ENCODE measurements around the gene ASCL1.

Gene ASCL1

DNA sequence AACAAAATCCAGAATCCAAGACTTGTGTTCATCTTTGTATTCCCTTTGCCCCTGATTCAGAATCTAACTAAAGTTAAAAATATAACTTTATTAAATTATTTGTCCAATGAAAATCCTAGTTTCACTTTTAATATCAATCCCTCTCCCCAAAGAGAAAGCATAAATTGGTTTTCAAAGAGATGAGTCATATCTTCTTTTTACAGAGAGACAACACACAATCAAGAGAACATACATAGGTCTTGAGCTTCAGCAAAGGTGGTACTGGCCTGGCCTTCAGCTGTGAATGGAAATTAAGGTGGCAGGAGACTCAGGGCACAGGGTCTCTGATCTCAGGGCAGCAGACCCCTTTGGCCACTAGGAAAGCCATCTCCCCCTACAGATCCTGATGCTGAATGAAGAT, 4.3 kb upstream of the ASCL1 start:
- no peak overlapping the region for H3K4me3 ChIP-seq (ENCODE audit: low read depth in 1 of 2, low read length in 1 of 2)
- peaks cover 99% of the 10 kb centered on the region for H3K27me3 ChIP-seq
- no peak overlapping the region for H3K27ac ChIP-seq
- H3K4me1 ChIP-seq (ENCODE audit: control insufficient read depth in 1 of 2, insufficient read depth in 1 of 2, low read depth in 1 of 2, low read length in 1 of 2), result no peaks in the 10 kb centered on the region
- no peaks in the 10 kb centered on the region for H3K36me3 ChIP-seq
- H3K9me3 ChIP-seq, result no peaks in the 10 kb centered on the region
- TF ChIP-seq, protein P1, sequence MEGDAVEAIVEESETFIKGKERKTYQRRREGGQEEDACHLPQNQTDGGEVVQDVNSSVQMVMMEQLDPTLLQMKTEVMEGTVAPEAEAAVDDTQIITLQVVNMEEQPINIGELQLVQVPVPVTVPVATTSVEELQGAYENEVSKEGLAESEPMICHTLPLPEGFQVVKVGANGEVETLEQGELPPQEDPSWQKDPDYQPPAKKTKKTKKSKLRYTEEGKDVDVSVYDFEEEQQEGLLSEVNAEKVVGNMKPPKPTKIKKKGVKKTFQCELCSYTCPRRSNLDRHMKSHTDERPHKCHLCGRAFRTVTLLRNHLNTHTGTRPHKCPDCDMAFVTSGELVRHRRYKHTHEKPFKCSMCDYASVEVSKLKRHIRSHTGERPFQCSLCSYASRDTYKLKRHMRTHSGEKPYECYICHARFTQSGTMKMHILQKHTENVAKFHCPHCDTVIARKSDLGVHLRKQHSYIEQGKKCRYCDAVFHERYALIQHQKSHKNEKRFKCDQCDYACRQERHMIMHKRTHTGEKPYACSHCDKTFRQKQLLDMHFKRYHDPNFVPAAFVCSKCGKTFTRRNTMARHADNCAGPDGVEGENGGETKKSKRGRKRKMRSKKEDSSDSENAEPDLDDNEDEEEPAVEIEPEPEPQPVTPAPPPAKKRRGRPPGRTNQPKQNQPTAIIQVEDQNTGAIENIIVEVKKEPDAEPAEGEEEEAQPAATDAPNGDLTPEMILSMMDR (IDR thresholded peaks at IDR 0.05), result no peak

DNA sequence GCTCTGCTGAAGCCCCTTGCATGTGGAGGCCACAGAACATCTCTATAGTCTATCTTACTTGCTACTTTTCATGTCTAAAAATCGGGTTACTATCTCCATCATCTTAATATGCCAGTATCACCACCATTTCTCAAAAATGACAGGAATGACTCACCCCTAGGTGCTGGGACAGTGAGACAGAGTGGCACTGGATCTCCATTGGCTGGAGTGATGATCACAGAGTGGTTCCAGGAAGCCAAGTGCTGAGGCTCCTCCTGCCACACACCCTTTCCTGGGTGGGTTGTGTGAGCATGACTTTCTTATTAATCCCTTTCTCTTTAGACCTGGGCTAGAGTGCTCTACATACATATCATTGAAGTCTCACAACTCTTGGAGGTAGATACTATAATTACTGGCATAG, 3.3 kb upstream of the ASCL1 start:
- Histone ChIP-seq H3K27ac (no peak overlapping the region), H3K4me1 (ENCODE audit: control insufficient read depth in 1 of 2, insufficient read depth in 1 of 2, low read depth in 1 of 2, low read length in 1 of 2) (no peaks in the 10 kb centered on the region), H3K9me3 (no peaks in the 10 kb centered on the region), H3K4me3 (ENCODE audit: low read depth in 1 of 2, low read length in 1 of 2) (no peak overlapping the region), H3K27me3 (peaks cover 100% of the 10 kb centered on the region), H3K36me3 (no peaks in the 10 kb centered on the region)
- TF ChIP-seq, protein P1 (IDR thresholded peaks at IDR 0.05), result no peak

DNA sequence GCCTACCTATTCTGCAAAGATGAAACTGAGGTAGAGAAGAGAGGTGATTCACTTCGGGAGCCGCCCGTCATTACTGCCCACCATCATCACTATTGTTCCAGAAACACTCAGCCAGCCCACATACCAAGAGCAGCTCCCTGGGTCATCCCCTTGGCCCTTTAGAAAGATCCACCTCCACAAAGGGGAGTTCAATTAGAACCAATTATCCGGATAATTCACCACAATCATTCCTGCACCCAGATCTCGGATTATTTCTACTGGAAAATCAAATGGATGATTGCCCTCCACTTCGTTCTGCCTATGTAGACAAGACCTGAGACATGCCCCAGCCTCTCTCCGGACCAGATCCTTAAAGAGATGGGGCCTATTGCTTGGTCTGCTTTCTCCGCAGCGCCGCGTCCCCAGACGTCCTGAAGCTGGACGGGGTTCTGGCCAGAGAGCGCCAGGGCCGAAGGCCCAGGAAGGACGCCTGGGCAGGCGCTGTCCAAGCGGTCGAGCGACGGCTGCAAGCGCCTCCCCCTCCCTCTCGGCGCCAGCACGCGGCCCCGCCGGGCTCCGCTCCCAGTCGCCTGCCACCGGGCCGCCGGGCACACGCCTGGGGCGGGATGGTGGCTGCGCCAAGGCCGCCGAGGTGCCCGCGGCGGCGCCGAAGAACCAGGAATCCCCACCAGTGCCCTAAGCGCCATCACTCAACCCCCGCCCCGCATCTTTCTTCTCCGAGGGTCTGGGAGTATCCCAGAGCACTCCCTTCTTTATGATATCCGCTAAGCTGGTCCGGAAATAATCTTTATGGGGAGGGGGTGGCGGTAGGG, 1.3 kb upstream of the ASCL1 start:
- TF ChIP-seq, protein P1 (IDR thresholded peaks at IDR 0.05), result no peak
- Histone ChIP-seq H3K36me3 (no peaks in the 10 kb centered on the region), H3K27me3 (peaks cover 100% of the 10 kb centered on the region), H3K27ac (no peak overlapping the region), H3K9me3 (no peaks in the 10 kb centered on the region), H3K4me3 (ENCODE audit: low read depth in 1 of 2, low read length in 1 of 2) (no peak overlapping the region), H3K4me1 (ENCODE audit: control insufficient read depth in 1 of 2, insufficient read depth in 1 of 2, low read depth in 1 of 2, low read length in 1 of 2) (no peaks in the 10 kb centered on the region)

DNA sequence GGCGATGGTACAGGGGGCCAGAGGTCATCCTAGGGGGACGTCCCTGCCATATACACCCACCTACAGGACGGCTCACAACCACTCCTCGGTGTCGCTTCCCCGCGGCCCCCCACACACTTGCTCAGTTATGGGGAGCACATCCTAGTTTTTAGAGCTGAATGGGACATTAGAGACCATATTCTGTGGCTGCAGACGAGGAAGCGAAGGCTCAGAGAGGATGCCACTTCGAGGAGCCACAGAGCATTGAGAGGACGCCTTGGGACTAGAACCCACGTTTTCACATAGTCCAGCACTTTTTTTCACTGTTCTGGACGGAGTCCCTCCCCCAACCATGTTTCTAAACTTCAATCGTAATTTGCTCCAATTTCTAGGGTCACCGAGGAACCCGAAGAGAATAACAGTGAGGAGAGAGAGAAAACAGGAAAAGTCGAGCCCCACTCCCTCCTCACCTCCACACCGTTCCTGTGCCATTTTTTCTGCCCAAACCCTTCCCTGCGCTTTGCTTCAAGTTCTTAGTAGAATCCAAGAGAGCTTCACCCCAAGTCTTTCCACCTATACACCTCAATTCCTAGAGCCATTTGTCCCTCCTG, 641 bp upstream of the ASCL1 start:
- H3K4me1 ChIP-seq (ENCODE audit: control insufficient read depth in 1 of 2, insufficient read depth in 1 of 2, low read depth in 1 of 2, low read length in 1 of 2), result no peaks in the 10 kb centered on the region
- H3K27me3 ChIP-seq, result peaks cover 100% of the 10 kb centered on the region
- TF ChIP-seq, protein P1 (IDR thresholded peaks at IDR 0.05), result no peak
- no peak overlapping the region for H3K27ac ChIP-seq
- H3K4me3 ChIP-seq (ENCODE audit: low read depth in 1 of 2, low read length in 1 of 2), result no peak overlapping the region
- H3K36me3 ChIP-seq, result no peaks in the 10 kb centered on the region
- no peaks in the 10 kb centered on the region for H3K9me3 ChIP-seq

DNA sequence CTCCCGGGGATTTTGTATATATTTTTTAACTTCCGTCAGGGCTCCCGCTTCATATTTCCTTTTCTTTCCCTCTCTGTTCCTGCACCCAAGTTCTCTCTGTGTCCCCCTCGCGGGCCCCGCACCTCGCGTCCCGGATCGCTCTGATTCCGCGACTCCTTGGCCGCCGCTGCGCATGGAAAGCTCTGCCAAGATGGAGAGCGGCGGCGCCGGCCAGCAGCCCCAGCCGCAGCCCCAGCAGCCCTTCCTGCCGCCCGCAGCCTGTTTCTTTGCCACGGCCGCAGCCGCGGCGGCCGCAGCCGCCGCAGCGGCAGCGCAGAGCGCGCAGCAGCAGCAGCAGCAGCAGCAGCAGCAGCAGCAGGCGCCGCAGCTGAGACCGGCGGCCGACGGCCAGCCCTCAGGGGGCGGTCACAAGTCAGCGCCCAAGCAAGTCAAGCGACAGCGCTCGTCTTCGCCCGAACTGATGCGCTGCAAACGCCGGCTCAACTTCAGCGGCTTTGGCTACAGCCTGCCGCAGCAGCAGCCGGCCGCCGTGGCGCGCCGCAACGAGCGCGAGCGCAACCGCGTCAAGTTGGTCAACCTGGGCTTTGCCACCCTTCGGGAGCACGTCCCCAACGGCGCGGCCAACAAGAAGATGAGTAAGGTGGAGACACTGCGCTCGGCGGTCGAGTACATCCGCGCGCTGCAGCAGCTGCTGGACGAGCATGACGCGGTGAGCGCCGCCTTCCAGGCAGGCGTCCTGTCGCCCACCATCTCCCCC, 777 bp downstream of the ASCL1 start:
- Histone ChIP-seq H3K4me1 (ENCODE audit: control insufficient read depth in 1 of 2, insufficient read depth in 1 of 2, low read depth in 1 of 2, low read length in 1 of 2) (no peaks in the 10 kb centered on the region), H3K27ac (no peak overlapping the region), H3K9me3 (no peaks in the 10 kb centered on the region), H3K27me3 (peaks cover 100% of the 10 kb centered on the region), H3K36me3 (no peaks in the 10 kb centered on the region), H3K4me3 (ENCODE audit: low read depth in 1 of 2, low read length in 1 of 2) (no peak overlapping the region)
- TF ChIP-seq, protein P1 (IDR thresholded peaks at IDR 0.05), result no peak
